ENCODE data around the gene CDKN2AIP.
"Not testable (repeated sequence)": the region's sequence is repeated elsewhere in the genome, so short reads cannot be mapped to it uniquely, and the experiment has no call there.

CDKN2AIP gene

GRCh38 chr4:183478926-183479325 lies 34.5 kb downstream of the CDKN2AIP start:
- TF ChIP-seq CTCF (conservative IDR thresholded peaks at IDR 0.05; ENCODE audit: low read length) = no peak
- peak; percentile 32 for DNase-seq (ENCODE audit: low read depth)
- H3K4me3 ChIP-seq (ENCODE audit: low read length) = no peak overlapping the region

DNA sequence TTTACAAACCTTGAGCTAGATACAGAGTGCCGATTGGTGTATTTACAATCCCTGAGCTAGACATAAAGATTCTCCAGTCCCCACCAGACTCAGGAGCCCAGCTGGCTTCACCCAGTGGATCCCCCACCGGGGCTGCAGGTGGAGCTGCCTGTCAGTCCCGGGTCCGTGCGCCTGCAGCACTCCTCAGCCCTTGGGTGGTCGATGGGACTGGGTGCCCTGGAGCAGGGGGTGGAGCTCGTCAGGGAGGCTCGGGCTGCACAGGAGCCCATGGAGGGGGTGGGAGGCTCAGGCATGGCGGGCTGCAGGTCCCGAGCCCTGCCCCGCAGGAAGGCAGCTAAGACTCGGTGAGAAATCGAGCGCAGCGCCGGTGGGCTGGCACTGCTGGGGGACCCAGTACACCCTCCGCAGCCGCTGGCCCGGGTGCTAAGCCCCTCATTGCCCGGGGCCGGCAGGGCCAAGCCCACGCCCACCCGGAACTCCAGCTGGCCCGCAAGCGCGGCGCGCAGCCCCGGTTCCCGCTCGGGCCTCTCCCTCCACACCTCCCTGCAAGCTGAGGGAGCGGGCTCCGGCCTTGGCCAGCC lies 38.2 kb downstream of the CDKN2AIP start:
- DNase-seq (ENCODE audit: low read depth); H3K4me3 ChIP-seq (ENCODE audit: low read length): not testable (repeated sequence)

- DNase-seq (ENCODE audit: low read depth) = no peak
- H3K4me3 ChIP-seq (ENCODE audit: low read length) = no peak overlapping the region
- no peak for TF ChIP-seq CTCF (conservative IDR thresholded peaks at IDR 0.05; ENCODE audit: low read length)
Observed at GRCh38 chr4:183483997-183484396, 39.6 kb downstream of the CDKN2AIP start.

DNA sequence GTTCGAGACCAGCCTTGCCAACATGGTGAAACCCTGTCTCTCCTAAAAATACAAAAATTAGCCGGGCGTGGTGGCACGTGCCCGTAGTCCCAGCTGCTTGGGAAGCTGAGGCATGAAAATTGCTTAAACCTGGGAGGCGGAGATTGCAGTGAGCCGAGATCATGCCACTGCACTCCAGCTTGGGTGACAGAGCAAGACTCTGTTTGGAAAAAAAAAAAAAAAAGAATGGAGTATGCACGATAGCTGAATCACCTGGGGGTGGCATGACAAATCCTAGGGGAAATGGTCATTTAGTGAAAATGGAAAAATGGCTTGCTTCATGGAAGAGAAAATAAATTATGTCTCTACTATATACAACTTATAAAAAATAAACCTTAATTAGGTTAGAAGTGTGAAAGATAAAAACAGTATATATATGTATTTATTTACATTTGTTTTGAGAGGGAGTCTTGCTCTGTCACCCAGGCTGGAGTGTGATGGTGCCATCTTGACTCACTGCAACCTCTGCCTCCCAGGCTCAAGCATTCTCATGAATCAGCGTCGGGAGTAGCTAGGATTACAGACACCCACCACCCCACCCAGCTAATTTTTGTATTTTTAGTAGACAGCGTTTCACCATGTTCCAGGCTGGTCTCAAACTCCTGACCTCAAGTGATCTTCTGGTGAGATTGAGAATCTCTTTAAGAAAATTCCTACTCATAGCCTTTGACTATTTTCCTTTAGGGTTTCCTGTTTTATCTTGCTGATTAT lies 41.1 kb downstream of the CDKN2AIP start:
- no peak for DNase-seq (ENCODE audit: low read depth)
- no peak overlapping the region for H3K4me3 ChIP-seq (ENCODE audit: low read length)
- TF ChIP-seq CTCF (conservative IDR thresholded peaks at IDR 0.05; ENCODE audit: low read length) = no peak

- no peak overlapping the region for H3K4me3 ChIP-seq (ENCODE audit: low read length)
- peak; percentile 76 for DNase-seq (ENCODE audit: low read depth)
- no peak for TF ChIP-seq CTCF (conservative IDR thresholded peaks at IDR 0.05; ENCODE audit: low read length)
Observed at GRCh38 chr4:183492791-183493222, 48.4 kb downstream of the CDKN2AIP start.

- DNase-seq (ENCODE audit: low read depth) = no peak
- H3K4me3 ChIP-seq (ENCODE audit: low read length) = no peak overlapping the region
- no peak for TF ChIP-seq CTCF (conservative IDR thresholded peaks at IDR 0.05; ENCODE audit: low read length)
Observed at GRCh38 chr4:183493246-183493645, 48.8 kb downstream of the CDKN2AIP start.

GRCh38 chr4:183495184-183495583 lies 50.7 kb downstream of the CDKN2AIP start:
- DNase-seq (ENCODE audit: low read depth) = no peak
- no peak for TF ChIP-seq CTCF (conservative IDR thresholded peaks at IDR 0.05; ENCODE audit: low read length)
- no peak overlapping the region for H3K4me3 ChIP-seq (ENCODE audit: low read length)

All from AG10803 (cell line).